Retinal pigment epithelial cell (primary cell): Measurements from ENCODE around the gene LTB.

Experiments used
- DNase-seq: peaks from one replicate; pipeline ENCODE4 v3.0.0-alpha.2; 2010; ENCODE audit warnings: low read depth
- H3K4me3 ChIP-seq: 2 replicates; pipeline ENCODE4 v1.5.1; 2011; ENCODE audit warnings: mild to moderate bottlenecking, low read length, control low read depth, moderate library complexity
- TF ChIP-seq, protein P1 (sequence below): conservative IDR thresholded peaks from 2 replicates; pipeline ENCODE4 v1.5.1; 2011; ENCODE audit warnings: low read depth, low read length, control low read depth, inconsistent platforms

LTB gene

DNA sequence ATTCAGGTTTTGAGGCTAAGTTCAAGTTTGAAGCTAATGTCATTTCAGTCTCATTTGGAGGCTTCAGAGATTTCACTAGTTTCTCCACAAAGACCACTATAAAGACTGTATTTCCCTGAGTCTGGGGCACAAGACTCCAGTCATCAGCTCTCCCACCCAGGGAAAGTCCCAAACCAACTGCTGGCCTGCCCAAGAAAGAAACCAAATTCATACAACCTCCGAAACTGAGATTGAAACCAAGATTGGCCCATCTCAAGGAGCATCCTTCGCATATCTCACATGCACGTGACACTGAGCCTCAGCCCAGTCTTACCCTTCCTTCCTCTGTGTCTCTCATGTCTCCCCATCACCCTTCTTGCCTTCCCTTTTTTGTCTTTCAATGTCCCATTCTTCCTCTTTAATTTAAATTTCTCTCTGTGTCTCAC lies 13.7 kb downstream of the LTB start:
- TF ChIP-seq, protein P1, sequence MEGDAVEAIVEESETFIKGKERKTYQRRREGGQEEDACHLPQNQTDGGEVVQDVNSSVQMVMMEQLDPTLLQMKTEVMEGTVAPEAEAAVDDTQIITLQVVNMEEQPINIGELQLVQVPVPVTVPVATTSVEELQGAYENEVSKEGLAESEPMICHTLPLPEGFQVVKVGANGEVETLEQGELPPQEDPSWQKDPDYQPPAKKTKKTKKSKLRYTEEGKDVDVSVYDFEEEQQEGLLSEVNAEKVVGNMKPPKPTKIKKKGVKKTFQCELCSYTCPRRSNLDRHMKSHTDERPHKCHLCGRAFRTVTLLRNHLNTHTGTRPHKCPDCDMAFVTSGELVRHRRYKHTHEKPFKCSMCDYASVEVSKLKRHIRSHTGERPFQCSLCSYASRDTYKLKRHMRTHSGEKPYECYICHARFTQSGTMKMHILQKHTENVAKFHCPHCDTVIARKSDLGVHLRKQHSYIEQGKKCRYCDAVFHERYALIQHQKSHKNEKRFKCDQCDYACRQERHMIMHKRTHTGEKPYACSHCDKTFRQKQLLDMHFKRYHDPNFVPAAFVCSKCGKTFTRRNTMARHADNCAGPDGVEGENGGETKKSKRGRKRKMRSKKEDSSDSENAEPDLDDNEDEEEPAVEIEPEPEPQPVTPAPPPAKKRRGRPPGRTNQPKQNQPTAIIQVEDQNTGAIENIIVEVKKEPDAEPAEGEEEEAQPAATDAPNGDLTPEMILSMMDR: no peak
- no peak overlapping the region for H3K4me3 ChIP-seq
- DNase-seq: no peak

DNA sequence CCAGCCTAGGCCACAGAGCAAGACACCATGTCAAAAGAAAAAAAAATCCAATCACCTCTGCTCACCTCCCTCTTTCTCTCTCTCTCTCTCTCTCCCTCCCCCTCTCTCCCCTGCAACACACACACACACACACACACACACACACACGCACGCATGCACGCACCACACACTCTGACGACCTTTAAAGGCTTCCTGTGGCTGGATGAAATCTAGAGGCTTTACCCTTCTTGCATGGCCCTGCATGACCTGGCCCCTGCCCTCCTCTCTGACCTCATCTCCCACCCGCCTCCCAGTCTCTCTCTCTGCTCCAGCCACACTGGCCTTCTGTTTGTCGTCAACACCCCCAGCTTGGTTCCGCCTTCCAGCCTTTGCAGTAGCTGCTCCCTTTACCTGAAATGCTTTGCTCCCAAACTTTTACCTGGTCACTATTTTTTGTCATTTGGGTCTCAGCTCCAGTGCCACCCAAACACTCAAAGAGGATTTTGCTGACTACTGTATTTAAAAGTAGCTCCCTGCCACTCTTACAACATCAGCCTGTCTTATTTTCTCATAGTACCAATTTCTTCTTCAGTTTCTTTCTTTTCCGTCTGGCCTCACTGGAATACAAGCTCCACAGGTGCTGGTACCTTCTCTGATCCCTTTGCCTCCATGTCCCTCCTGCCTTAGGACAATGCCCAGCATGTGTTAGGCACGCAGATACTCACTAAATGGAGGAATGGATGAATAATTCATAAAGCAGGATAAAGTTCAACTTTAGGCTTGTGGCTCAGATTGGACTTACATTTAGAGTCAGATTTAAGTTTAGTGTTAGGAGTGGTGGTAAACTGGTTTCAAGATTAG lies 14.5 kb downstream of the LTB start:
- H3K4me3 ChIP-seq: no peak overlapping the region
- no peak for DNase-seq
- TF ChIP-seq, protein P1: no peak

DNA sequence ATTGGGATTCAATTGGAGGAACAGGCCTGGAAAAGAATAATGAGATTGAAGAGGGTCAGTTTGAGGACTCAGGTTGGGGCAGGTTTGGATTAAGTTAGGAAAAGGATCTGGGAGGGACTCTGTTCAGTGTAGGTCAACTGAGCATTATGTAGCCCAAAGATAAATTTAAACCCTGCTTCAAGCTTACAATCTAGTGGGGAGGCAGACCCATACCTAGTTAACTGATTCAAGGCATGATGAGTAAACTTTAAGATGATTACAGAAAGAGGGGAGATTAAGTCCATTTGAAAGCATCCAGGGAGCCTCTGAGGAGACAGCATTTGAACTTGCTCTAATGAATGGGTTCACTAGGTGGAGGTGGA lies 21.5 kb downstream of the LTB start:
- DNase-seq: no peak
- TF ChIP-seq, protein P1: no peak
- H3K4me3 ChIP-seq: no peak overlapping the region

DNA sequence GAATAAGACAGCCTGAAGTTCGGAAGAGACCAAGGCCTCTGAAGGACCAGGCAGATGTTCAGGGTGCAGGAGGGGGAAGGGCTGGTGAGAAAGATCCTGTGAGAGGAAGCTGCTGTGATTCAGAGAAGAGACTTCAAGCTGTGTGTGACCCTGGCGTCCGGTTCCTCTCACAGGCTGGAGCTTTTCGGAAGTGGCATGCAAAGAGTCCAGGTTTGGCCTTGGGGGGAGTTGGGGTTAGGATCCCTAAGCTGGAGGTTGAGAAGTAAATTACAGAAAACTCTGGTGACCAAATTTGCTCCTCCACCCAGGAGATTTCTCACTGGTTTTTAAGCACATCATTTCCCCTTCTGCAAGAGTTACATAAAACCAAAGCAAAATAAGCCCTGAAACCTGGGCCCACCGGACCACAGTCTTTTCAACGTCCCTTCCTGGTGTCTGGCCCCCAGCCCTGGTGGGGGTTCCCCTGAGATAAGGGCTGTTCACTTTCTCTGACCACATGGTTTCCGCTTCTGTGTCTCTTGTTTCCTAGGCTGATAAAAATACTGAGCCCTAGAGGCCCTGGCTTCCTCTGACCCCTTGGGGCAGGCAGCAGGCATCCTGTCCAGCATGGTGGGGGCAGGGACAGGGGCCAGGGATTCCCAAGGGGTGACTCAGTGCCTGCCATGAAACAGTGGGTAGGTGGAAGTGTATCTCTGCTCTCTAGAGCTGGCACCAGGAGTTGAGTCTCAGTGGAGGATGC lies 22.1 kb downstream of the LTB start:
- no peak for DNase-seq
- no peak overlapping the region for H3K4me3 ChIP-seq

DNA sequence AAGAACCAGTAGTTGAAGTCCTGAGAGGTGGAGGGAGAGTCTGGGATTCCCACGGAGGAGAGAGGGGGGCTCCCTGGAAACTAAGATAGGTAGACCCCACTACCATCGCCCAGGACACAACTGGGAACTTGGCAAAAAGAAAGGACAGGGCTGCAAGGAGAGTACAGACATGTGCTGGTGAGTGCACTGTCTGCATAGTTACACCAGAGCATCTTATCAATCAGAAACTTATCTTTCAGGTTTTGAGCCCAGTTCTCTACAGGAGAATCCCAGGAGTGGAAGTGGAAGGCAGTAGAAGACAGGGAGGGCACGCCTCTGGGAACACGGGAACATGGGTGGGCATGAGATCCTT lies 22.6 kb downstream of the LTB start:
- no peak for DNase-seq
- TF ChIP-seq, protein P1: no peak
- no peak overlapping the region for H3K4me3 ChIP-seq

More for the DNA sequence above, 22.1 kb downstream of the LTB start:
- TF ChIP-seq, protein P1: no peak

DNA sequence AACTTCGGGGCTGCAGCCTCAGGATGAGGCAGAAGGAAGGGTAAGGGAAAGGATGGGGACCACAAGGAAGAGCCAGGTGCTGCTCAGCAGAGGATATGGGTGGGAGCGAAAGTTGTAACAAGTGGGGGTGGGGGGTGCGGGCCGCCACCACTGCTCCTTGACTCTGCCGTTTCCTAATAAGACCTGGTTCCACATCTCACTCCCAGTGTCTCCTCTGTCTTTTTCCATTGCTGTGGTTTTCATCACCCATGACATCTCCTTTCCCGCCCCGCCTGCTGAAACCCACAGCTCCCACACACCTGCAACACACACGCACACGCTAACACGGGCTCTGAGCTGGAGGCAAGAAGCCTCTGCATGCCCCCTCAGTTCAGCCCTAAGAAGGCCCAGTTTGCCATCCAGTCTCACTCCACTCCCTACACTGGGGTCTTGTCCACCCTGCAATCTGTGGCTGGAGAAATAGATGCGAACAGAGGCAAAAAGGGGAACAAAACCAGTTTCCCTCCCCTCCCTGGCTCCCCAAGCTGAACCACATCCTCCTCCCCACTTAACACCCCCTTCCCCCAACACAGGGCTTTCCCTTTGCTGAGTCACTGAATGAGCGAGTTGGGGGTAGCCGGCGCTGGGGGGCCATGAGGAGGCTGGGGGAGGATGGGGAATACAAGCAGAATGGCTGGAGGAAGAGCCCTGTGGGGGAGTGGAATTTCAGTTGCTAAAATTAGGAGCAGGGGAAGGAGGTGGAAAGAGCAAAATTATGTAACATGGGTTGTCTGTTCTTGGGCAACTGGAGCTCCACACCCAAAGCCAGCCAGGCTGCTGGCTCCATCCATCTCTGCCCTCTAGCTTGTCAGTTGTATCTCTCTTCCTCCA lies 23.4 kb downstream of the LTB start:
- TF ChIP-seq, protein P1: no peak
- DNase-seq: no peak
- no peak overlapping the region for H3K4me3 ChIP-seq
